ENCODE results near the gene NTPCR.
"Not testable (repeated sequence)": the region's sequence is repeated elsewhere in the genome, so short reads cannot be mapped to it uniquely, and the experiment has no call there.

The NTPCR gene

GRCh38 chr1:232983817-232984567, 33.6 kb downstream of the NTPCR start:
- in situ Hi-C loops (cut with HindIII; ENCODE audit: low sequenced_read_pairs), result no loop called here

DNA sequence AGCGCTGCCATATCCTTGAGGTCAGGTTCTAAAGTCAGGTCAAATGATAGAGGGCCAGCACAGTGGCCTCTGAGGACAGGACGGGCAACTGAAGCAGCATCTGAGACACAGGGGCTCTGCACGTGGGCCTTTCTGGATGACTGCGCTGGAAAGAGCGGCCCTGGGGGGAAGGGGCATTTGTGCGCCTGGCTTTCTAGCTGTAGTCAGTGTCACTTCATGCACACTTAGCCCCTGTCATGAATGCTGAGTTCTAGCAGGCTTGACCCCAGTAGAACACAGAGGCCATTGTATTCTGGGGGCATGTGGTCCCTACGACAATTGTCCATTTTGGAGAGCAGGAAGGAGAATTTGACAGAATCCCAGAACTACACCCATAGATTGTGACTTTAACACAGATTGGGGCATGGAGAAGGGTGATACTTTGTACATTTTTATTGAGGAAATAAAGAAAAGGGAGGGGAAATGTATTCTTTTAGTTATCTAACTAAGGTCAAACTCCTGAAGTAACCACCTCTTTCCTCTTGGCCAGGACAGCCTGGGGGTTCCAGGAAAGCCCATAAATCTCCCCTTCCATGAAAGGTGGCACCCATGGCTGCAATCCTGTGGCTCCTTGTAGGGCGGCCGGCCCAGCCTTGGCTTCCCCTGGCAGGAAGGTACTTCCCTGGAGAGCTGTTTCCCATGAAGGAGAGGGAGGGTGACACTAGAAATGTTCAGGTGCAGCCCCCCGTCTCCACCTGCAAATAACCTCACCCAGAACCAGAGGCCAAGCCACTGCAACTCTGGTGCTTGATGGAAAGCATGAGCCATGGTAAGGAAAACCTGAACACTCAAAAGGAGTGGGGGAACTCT, 34.4 kb downstream of the NTPCR start:
- in situ Hi-C loops (cut with HindIII; ENCODE audit: low sequenced_read_pairs), result no loop called here

- in situ Hi-C loops (cut with HindIII; ENCODE audit: low sequenced_read_pairs), result no loop called here
Measured at GRCh38 chr1:232985882-232986526, 35.6 kb downstream of the NTPCR start.

GRCh38 chr1:232986527-232986922, 36.1 kb downstream of the NTPCR start:
- in situ Hi-C loops (cut with HindIII; ENCODE audit: low sequenced_read_pairs), result no loop called here

- in situ Hi-C loops (cut with HindIII; ENCODE audit: low sequenced_read_pairs), result no loop called here
Measured at GRCh38 chr1:232987046-232987773, 36.8 kb downstream of the NTPCR start.

GRCh38 chr1:232987774-232988140, 37.3 kb downstream of the NTPCR start:
- in situ Hi-C loops (cut with HindIII; ENCODE audit: low sequenced_read_pairs), result no loop called here

- in situ Hi-C loops (cut with HindIII; ENCODE audit: low sequenced_read_pairs), result no loop called here
Measured at GRCh38 chr1:232988572-232989040, 38.2 kb downstream of the NTPCR start.

DNA sequence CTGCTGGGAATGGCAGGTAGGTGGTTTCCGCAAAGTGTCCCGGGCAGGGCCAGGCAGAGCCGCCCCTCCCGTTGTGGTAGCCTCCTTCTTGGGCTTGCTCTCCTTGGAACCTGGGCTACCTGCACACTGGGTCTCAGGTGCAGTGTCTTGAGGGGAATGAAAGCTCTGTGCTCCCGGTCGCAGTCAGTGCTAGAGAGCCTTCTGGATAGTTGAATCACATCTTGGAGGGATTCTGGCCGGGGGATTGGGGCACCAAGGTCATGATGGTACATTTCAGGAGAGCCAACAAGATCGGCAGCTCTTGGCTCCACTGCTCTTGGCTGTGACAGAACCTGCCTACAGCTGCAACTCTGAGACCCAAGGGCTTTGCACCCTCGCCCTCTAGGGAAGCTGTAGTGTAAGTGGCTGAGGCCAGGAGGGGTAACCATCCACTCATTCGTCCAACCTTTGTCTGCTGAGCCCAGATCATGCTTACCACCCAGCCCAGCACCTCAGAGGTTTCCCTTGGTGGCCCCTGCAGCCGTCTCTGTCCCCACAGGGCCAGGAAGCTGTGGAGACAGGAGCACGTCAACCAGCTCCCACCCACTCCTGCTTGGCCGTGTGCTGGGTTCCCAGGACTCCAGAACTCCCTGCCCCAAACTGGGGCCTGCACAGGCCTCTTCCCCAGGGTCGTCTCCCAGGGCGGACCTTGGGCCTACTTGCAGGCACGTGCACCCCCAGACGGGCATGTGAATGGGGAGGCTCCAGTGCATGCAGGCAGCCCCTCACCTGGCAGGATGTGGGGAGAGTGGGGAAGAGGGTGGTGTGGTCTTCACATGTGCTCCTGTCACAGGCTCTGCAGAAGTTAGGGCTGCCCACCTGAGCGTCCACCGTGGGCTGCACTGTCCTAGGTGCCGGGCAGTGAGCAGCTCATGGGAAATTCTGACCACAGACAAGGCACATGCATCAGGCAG, 40.0 kb downstream of the NTPCR start:
- in situ Hi-C loops (cut with HindIII; ENCODE audit: low sequenced_read_pairs), result no loop called here

DNA sequence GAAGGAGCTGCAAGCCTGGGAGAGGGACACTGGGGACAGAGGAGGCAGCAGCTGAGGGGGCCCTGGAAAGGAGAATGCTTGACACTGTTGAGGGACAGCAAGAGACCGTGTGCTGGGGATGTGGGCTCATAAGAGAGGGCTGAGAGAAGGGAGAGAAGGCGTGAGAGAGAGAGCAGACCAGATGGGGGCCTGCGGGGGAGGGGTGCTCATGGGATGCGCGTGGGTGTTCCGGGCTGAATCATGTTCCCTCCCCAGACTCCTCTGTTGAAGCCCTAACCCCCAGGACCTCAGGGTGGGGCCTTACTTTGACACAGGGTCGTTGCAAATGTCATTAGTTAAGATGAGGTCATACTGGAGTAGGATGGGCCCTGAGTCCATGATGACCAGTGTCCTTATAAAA, 40.8 kb downstream of the NTPCR start:
- in situ Hi-C loops (cut with HindIII; ENCODE audit: low sequenced_read_pairs), result no loop called here

DNA sequence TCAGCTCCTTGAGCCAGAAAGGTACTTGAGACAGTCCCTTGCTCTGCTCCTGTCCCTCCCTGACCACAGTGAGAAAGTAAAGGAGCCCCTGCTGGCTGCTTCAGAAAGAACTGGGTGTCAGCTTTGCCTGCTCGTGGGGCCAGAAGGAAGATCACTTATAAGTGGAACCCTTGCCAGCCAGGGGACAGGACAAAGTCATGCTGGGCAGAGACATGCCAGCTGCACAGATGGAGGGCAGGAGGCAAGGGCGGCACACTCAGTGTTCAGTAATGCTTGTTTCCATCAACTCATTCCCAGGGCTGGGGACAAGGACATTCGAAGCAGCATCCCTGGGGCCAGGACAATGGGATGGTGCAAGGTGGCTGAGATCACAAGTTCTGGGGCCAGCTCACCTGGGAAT, 41.8 kb downstream of the NTPCR start:
- in situ Hi-C loops (cut with HindIII; ENCODE audit: low sequenced_read_pairs), result no loop called here

DNA sequence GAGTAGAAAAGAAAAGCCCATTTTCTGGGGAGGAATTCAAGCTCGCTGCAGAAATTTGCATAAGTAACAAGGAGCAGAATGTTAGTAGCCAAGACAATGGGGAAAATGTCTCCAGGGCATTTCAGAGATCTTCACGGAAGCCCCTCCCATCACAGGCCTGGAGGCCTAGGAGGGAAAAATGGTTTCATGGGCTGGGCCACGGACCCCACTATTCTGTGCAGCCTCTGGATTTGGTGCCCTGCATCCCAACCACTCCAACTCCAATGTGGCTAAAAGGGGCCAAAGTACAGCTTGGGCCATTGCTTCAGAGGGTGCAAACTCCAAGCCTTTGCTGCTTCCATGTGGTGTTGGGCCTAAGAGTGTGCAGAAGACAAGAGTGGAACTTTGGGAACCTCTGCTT, 43.1 kb downstream of the NTPCR start:
- in situ Hi-C loops (cut with HindIII; ENCODE audit: low sequenced_read_pairs), result no loop called here

- in situ Hi-C loops (cut with HindIII; ENCODE audit: low sequenced_read_pairs), result no loop called here
Measured at GRCh38 chr1:232995189-232995588, 44.8 kb downstream of the NTPCR start.

- in situ Hi-C loops (cut with HindIII; ENCODE audit: low sequenced_read_pairs), result no loop called here
Measured at GRCh38 chr1:232996143-232996542, 45.7 kb downstream of the NTPCR start.

DNA sequence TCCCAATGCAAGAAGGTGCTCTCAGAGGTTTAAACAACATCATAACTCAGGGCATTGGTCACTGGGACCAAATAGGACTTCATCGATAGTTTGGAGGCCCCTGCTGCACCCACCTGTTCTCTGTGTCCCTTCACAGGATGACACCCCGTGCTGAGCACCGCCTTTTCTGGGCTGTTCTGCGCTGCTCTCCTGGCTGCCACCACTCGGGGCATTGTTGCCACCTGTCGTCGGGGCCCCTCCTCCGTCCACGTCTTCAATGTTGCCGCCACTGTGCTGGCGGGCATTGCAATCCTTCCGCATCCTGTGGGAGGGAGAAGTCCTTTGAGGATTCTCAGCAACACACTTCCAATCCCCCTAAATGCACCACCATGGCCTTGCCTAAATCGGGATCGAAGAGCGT, 47.7 kb downstream of the NTPCR start:
- in situ Hi-C loops (cut with HindIII; ENCODE audit: low sequenced_read_pairs), result no loop called here

DNA sequence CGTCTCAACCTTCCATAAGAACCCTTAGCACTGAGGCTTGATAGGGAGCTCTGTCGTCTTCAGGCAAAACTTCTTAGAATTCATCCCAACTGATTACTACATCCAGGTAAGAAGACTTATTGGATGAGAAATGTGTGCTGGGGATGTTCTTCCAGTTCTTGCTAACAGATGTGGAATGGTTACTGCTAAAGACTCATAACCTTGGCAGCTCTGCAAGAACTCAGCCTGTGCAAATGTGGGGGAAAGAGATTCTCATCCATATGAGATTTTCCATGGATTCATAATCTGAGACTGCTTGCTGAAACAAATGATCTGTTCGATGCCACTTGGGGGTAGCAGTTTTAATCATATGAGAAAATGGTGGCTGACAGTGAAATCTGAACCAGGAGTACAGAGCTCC, 48.2 kb downstream of the NTPCR start:
- in situ Hi-C loops (cut with HindIII; ENCODE audit: low sequenced_read_pairs), result no loop called here

DNA sequence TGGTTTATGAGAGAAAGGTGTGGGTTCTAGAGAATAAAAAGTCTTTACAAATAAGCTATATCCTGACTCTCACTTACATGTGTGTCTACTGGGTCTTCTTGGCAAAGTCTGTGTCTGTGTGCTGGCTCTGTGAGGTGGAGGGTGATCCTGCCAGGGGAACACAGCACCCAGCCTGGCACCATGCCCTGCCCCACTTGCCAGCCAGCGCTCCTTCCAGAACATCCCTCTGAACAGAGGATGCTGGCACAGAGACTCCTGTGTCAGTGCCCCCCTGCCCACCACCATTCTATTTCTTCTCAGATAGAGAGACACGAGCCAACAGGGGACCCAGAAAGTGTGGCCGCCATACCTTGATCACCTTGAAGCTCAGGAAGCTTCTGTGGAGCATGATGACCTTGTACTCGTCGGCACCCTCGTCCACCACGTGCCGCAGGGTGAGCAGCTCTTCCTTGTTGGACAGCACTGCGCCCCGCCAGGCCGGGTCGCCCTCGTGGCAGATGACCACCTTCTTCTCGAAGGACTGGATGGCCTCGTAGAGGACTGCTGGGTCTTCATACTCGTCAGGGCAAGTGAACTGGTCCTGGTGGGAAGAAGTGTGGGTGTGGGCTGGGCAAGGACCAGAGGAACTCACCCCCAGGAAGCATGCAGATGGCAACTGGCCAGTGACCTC, 49.7 kb downstream of the NTPCR start:
- in situ Hi-C loops (cut with HindIII; ENCODE audit: low sequenced_read_pairs), result no loop called here

DNA sequence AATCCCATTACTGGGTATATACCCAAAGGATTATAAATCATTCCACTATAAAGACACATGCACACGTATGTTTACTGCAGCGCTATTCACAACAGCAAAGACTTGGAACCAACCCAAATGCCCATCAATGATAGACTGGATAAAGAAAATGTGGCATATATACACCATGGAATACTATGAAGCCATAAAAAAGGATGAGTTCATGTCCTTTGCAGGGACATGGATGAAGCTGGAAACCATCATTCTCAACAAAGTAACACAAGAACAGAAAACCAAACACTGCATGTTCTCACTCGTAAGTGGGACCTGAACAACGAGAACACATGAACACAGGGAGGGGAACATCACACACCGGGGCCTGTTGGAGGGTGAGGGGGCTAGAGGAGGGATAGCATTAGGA, 53.2 kb downstream of the NTPCR start:
- in situ Hi-C loops (cut with HindIII; ENCODE audit: low sequenced_read_pairs), result not testable (repeated sequence)

DNA sequence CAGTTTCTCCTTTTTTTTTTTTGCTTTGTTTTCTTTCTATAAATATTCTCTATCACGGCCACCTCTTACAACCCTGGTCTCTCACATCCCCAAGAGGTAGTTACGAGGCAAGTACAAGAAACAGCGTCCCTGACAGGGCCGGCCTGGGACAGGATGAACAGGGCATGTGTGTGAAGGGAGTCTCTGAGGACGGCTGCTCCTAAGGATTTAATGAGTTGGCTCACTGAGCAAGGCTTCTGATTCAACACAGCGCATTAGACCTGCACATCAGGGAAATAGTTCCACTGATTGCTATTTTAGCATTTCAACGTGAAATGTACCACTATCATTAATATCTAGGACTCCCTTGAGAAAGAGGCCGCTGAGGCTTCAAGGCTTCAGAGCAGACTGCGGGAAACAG, 54.0 kb downstream of the NTPCR start:
- in situ Hi-C loops (cut with HindIII; ENCODE audit: low sequenced_read_pairs), result no loop called here

DNA sequence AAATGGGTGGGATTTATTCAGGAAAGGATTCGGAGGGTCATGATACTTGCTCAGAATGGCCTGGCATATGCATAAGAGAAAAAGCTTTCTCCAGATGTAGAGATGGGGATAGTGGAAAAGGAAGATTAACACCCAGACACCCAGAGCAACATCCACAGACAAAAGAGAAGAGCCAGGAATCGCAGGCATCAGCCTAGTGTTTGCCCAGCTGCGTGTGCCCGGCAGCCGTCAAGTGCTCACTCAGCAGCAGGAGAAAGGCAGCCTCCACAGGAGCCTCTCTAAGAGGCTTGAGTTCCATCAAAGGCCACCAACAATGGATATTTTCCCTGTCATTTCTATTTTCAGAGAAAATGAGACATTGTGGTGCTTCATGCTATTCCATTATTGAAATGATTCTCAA, 54.7 kb downstream of the NTPCR start:
- in situ Hi-C loops (cut with HindIII; ENCODE audit: low sequenced_read_pairs), result no loop called here

Data from endothelial cell of hepatic sinusoid (primary cell).